ENCODE results near the gene CALN1.

DNA sequence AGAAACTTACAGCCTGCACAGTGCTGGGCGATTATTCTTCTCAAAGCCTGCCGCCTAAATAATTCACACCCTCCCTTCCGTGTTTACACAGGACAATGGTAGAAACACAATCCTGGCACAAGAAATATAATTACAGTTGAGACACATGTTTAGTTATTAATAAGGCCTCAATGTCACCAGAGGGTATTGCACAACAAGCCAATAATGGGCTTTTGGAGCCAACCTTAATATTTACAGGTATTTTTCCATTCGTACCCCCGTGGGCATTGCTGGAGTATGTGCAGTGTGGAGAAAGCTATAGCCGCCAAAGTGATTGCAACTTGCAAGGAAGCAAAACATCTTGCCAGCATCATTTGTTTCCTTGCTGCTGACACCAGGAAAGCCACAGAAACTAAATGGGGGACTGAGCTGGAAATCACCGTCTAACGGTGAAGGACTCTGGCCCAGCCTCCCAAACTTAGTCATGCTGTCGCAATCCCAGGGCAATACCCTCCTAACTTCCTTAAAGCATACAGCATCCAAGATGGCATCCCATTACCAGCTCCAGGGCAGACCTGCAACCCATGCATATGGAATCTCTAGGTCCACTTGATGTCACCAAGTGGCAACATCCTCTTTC lies 8.6 kb downstream of the CALN1 start:
- TF ChIP-seq, protein P1, sequence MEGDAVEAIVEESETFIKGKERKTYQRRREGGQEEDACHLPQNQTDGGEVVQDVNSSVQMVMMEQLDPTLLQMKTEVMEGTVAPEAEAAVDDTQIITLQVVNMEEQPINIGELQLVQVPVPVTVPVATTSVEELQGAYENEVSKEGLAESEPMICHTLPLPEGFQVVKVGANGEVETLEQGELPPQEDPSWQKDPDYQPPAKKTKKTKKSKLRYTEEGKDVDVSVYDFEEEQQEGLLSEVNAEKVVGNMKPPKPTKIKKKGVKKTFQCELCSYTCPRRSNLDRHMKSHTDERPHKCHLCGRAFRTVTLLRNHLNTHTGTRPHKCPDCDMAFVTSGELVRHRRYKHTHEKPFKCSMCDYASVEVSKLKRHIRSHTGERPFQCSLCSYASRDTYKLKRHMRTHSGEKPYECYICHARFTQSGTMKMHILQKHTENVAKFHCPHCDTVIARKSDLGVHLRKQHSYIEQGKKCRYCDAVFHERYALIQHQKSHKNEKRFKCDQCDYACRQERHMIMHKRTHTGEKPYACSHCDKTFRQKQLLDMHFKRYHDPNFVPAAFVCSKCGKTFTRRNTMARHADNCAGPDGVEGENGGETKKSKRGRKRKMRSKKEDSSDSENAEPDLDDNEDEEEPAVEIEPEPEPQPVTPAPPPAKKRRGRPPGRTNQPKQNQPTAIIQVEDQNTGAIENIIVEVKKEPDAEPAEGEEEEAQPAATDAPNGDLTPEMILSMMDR (IDR thresholded peaks at IDR 0.05 in 2 of 3, conservative IDR thresholded peaks at IDR 0.05 in 1 of 3; ENCODE audit: insufficient read depth in 2 of 3, low read depth in 1 of 3, low read length in 3 of 3) = no peak
- TF ChIP-seq BHLHE40 (IDR thresholded peaks at IDR 0.05; ENCODE audit: low read length) (no peak), SMAD1 (IDR thresholded peaks at IDR 0.05; ENCODE audit: low read depth, low read length, partially characterized antibody) (no peak), SPI1 (IDR thresholded peaks at IDR 0.05; ENCODE audit: borderline replicate concordance, low read depth, low read length) (no peak), CCNT2 (IDR thresholded peaks at IDR 0.05; ENCODE audit: borderline replicate concordance, extremely low read depth, insufficient read length, low read depth, low read length) (no peak)
- TF ChIP-seq, protein P2, sequence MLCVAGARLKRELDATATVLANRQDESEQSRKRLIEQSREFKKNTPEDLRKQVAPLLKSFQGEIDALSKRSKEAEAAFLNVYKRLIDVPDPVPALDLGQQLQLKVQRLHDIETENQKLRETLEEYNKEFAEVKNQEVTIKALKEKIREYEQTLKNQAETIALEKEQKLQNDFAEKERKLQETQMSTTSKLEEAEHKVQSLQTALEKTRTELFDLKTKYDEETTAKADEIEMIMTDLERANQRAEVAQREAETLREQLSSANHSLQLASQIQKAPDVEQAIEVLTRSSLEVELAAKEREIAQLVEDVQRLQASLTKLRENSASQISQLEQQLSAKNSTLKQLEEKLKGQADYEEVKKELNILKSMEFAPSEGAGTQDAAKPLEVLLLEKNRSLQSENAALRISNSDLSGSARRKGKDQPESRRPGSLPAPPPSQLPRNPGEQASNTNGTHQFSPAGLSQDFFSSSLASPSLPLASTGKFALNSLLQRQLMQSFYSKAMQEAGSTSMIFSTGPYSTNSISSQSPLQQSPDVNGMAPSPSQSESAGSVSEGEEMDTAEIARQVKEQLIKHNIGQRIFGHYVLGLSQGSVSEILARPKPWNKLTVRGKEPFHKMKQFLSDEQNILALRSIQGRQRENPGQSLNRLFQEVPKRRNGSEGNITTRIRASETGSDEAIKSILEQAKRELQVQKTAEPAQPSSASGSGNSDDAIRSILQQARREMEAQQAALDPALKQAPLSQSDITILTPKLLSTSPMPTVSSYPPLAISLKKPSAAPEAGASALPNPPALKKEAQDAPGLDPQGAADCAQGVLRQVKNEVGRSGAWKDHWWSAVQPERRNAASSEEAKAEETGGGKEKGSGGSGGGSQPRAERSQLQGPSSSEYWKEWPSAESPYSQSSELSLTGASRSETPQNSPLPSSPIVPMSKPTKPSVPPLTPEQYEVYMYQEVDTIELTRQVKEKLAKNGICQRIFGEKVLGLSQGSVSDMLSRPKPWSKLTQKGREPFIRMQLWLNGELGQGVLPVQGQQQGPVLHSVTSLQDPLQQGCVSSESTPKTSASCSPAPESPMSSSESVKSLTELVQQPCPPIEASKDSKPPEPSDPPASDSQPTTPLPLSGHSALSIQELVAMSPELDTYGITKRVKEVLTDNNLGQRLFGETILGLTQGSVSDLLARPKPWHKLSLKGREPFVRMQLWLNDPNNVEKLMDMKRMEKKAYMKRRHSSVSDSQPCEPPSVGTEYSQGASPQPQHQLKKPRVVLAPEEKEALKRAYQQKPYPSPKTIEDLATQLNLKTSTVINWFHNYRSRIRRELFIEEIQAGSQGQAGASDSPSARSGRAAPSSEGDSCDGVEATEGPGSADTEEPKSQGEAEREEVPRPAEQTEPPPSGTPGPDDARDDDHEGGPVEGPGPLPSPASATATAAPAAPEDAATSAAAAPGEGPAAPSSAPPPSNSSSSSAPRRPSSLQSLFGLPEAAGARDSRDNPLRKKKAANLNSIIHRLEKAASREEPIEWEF (CRISPR knock-in tag; IDR thresholded peaks at IDR 0.05) = no peak
- TF ChIP-seq, protein P3, sequence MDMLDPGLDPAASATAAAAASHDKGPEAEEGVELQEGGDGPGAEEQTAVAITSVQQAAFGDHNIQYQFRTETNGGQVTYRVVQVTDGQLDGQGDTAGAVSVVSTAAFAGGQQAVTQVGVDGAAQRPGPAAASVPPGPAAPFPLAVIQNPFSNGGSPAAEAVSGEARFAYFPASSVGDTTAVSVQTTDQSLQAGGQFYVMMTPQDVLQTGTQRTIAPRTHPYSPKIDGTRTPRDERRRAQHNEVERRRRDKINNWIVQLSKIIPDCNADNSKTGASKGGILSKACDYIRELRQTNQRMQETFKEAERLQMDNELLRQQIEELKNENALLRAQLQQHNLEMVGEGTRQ (CRISPR knock-in tag; IDR thresholded peaks at IDR 0.05) = no peak
